Stimulated activated CD8-positive, alpha-beta memory T cell treated with anti-CD3 and anti-CD28 coated beads, Interleukin-4, amount 100 ng/mL, for 48 hours (primary cell): Measurements from ENCODE around the gene MSL1.

Source experiments
- DNase-seq: peaks from one replicate; pipeline ENCODE4 v3.0.0-alpha.2; 2020

Gene MSL1

DNA sequence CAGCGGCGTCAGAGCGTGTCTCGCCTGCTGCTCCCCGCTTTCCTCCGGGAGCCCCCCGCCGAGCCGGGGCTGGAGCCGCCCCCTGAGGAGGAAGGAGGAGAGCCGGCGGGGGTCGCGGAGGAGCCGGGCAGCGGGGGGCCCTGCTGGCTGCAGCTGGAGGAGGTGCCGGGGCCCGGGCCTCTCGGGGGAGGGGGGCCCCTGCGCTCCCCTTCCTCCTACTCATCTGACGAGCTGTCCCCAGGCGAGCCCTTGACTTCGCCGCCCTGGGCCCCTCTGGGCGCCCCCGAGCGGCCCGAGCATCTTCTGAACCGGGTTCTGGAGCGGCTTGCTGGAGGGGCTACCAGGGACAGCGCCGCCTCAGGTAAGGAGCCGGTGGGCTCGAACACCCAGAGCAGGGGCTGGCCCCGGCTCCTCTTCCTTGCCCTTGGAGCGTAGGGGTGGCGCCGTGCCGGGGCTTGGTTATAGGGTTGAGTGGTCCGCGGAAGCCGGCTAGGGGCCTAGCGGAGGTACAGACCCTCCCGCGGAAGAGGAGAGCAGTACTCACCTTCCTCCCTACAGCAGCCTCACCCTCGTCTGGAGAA is 56.3 kb downstream of the MSL1 start:
- no peak for DNase-seq

DNA sequence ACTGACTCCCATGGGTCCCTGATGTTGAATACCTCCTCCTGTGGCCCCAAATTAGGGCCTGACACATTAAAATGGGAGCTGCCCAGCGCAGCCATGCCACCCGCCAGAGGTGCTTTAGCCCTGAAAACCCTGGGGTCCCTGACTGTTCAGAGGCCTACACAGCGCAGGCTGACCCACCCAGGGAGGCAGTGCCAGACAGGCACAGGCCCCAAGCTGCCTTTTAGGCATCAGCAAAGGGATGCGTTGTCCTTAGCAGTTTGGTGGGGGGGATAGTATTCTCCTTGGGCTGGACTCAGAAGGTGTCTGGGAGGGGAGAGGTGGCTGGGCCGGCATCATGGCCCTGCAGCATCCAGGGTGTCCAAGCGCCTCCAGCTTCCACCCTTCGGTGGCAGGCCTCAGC is 56.9 kb downstream of the MSL1 start:
- DNase-seq: no peak

DNA sequence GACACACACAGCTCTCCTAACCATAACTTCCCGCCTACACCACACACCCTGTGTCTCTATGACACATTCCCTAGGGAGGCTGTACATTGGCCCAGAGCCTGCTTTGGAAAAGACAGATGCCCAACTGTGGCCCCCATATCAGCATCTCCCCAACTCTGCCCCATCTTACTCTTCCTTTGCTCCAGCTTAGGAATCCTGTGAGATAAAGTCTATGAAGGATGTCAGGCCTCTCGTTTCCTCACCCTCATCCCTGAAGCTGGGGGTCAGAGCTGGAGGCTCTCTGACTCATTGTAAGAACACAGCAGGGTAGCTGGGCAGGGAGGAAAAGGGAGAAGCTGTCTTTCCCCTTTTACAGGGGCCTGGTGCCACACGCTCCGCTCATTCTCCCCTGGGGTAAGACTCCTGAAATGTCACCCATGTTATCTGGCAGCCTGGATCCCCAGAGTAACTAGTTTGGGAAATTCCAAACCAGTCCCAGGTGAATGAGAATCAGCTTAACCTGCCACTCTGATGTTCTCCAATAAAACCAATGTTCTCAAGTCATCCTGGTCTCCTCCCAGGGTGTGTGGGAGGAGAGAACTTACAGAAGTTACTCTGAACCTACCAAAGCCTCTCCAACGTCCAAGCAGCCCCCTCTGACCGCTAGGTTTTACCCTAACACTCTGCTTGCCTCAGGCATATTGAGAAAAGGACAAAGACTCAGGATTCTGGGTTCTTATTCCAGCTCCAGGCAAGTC is 58.3 kb downstream of the MSL1 start:
- DNase-seq: no peak

DNA sequence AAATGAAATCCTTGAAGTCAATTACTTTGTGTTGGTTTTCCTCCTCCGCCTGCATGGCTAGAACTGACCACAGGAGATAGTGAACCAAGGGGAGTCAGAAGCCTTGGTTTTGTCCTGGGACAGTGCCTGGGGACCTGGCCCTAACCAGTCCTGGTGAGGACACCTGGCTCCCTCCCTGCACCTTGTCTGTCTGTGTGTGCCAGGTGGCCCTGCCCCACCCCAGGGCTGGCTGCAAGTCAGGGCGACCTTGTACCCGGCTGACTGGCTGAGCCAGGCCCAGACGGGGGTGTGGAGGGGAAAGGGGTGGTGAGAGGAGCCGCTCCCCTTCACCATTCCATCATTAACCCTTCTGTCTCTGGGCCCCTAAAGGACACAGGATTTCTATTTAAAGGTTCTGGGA is 58.9 kb downstream of the MSL1 start:
- DNase-seq: no peak

DNA sequence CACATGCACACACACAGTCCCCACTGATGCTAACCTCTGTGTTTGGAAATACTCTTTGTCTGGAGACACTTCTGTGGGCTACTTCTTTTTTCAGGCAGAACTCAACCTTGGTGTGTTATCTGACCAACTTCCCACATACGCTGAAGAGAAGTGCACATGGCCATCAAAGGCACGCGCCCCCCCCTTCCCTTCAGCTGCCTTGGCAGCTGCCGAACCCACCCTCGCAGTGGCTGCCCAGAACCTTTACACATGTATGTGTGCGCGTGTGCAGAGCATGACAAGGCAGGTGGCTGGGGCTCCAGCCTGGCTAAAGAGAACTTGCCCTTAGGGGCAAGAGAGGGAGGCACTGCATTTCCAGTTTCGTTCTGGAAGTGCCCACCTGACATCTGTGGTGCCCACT is 59.4 kb downstream of the MSL1 start:
- no peak for DNase-seq

DNA sequence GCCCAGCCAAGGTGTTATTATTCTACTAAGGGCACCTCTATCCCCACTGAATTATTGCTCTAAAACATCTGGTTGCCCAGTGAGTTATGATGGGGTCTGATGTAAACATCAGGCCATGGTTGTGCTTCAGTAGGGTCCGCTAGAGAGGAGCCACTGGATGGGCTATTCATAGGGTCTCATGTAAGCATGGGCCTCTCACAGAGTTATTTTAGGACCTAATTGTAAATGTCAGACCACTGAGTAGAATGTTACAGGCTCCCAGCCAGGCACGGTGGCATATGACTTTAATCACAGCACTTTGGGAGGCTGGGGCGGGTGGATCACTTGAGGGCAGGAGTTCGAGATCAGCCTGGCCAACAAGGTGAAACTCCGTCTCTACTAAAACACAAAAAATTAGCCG is 60.8 kb downstream of the MSL1 start:
- no peak for DNase-seq
